T-helper 2 cell treated with Interferon-gamma antibody and Interleukin-4, amounts not matched to agents 5 μg/mL and 100 μg/mL, for 36 hours (primary cell): Measurements from ENCODE around the gene LRRC42.
A peak's percentile ranks its signal among the peaks of the same experiment; 100 is the strongest.

Experiments used
- DNase-seq: peaks from one replicate; pipeline ENCODE4 v3.0.0; 2021; ENCODE audit warnings: low spot score
- H3K27ac Mint-ChIP-seq: one replicate; pipeline ENCODE4 v1.8.0; 2021; ENCODE audit warnings: mild to moderate bottlenecking, mixed read lengths
- H3K27me3 Mint-ChIP-seq: one replicate; pipeline ENCODE4 v1.8.0; 2021; ENCODE audit warnings: low read depth, mixed read lengths
- H3K36me3 Mint-ChIP-seq: one replicate; pipeline ENCODE4 v1.8.0; 2021; ENCODE audit warnings: low read depth, mixed read lengths
- H3K4me1 Mint-ChIP-seq: one replicate; pipeline ENCODE4 v1.8.0; 2021; ENCODE audit warnings: low read depth, mixed read lengths
- H3K4me3 Mint-ChIP-seq: one replicate; pipeline ENCODE4 v1.8.0; 2022; ENCODE audit warnings: mild to moderate bottlenecking, moderate library complexity, mixed read lengths
- H3K9me3 Mint-ChIP-seq: one replicate; pipeline ENCODE4 v1.8.0; 2021; ENCODE audit warnings: mixed read lengths

The LRRC42 gene, protein sequence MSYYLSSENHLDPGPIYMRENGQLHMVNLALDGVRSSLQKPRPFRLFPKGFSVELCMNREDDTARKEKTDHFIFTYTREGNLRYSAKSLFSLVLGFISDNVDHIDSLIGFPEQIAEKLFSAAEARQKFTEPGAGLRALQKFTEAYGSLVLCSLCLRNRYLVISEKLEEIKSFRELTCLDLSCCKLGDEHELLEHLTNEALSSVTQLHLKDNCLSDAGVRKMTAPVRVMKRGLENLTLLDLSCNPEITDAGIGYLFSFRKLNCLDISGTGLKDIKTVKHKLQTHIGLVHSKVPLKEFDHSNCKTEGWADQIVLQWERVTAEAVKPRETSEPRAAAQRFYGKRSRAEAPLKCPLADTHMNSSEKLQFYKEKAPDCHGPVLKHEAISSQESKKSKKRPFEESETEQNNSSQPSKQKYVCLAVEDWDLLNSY

DNA sequence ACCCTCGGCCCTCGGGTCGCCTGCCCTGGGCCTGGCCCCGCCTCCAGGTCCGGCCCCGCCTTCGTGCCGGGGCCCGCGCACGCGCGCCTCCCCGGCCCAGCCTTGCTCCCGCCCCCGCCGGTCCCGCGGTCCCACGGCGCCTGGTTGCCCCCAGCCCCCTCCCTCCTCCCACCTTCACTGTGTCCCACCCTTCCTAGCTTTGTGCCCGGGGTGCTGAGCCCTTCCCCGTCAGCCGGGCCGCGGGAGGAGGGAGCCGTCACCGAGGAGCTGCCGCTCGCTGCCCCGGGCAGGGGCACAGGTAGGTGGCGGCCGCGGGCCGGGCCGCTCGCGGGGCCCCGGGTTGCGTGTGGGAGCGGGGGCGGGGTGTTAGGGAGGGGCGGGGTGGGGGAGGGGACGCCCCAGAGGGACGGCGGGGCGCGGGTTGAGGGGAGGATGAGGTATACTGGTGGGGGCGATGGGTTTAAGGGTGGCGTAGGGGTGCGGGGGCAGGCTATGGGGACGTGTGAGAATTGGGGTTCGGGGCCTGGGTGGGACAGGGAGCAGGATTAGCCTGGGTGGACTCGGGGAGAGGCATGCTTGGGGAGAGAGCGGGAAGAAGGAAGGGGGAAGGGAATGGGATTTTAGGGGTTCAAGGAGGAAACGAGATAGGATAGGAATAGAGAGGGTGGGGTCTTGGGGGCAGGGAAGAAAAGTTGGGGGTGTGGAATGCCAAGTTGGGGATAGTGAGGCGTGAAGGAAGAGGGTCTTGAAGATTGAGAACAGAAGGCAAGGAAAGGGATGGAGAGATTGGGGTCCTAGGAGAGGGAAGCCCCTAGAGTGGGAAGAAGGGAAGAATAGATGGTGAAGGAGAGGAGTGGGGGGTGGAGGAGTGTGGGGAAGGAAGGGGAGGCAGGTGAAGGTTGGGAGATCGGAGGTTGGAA lies at the start of gene LRRC42:
Gene LRRC42, plus strand, starts transcription at position 99 of the 920 bp plus-strand sequence. CDS start 5,650 bp downstream, outside the sequence.
- no peaks in the 10 kb centered on the region for H3K27me3 Mint-ChIP-seq
- peak within 1 kb of the TSS; percentile 98 for H3K4me3 Mint-ChIP-seq
- H3K4me1 Mint-ChIP-seq = peaks cover 44% of the 10 kb centered on the region
- peaks cover 12% of the 10 kb centered on the region for H3K36me3 Mint-ChIP-seq
- DNase-seq = no peak
- H3K9me3 Mint-ChIP-seq = no peaks in the 10 kb centered on the region
- peak within 1 kb of the TSS; percentile 95 for H3K27ac Mint-ChIP-seq

DNA sequence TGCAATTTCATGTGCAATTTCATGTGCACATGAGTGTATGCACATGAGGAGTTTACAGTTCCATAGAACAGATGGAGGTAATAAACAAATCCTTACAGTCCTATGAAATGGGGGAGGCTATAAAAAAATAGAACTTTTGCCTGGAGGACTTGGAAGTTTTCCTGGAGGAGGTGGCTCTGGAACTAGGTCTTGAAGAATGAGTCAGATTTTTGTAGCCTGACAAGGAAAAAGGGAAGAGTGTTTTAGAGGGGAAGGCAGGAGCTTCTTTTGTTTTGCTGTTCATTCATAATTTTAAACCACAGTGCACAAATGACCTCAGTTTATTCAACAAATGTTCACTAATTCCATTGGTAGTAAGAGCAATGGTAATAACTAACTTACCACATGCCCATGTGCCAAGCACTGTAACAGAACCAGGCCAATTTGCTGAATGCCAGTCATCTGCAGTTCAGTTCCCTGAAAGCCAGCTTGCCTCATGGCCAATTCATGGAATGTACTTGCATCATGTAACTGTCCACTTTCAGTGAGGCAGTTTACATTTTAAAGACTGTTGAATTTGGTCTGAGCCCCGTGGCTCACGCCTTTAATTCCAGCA lies 49.4 kb upstream of the LRRC42 start:
- Mint-ChIP-seq H3K27ac (no peak overlapping the region), H3K4me3 (no peak overlapping the region), H3K4me1 (peaks cover 13% of the 10 kb centered on the region), H3K27me3 (no peaks in the 10 kb centered on the region), H3K36me3 (no peaks in the 10 kb centered on the region), H3K9me3 (no peaks in the 10 kb centered on the region)
- no peak for DNase-seq

DNA sequence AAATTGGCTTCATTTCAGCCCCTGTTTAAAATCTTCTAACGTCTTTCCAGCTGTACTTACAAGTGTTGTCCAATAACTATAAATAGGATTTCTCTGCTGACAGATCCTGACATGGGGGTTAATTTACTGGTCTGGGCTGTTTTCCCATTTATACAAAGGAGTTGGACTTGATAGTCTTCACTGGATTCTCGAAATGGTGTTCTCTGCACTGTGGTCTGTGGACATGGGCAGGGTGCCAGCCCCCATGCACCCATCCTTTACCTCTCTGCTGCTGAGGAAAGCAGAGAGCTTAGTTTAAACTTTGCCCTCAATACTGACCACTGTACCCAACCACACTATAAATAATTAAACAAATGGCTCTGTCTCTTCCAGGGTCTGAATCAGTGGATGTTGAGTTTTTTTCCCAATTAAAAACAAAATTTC lies 46.9 kb upstream of the LRRC42 start:
- Mint-ChIP-seq H3K4me1 (peaks cover 9% of the 10 kb centered on the region), H3K4me3 (no peak overlapping the region), H3K27ac (no peak overlapping the region), H3K36me3 (no peaks in the 10 kb centered on the region), H3K27me3 (no peaks in the 10 kb centered on the region), H3K9me3 (no peaks in the 10 kb centered on the region)
- no peak for DNase-seq

DNA sequence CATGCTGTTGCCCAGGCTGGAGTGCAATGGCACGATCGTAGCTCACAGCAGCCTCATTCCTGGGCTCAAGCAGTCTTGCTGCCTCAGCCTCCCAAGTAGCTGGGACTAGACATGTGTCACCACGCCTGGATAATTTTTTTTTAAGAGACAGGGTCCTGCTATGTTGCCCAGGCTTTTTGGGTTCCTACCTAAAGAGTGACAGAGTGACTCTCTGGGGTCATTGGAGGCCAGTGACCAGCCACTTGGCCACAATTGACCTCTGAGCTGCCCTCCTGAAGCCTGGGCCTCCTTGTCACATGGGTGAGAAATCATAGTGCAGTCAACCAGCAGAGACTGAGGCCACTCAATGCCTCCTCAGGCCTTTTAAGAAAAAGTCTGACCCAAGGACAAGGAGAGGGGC lies 46.4 kb upstream of the LRRC42 start:
- peaks cover 9% of the 10 kb centered on the region for H3K4me1 Mint-ChIP-seq
- H3K27ac Mint-ChIP-seq = no peak overlapping the region
- no peaks in the 10 kb centered on the region for H3K27me3 Mint-ChIP-seq
- H3K9me3 Mint-ChIP-seq = no peaks in the 10 kb centered on the region
- DNase-seq = no peak
- H3K36me3 Mint-ChIP-seq = no peaks in the 10 kb centered on the region
- no peak overlapping the region for H3K4me3 Mint-ChIP-seq

DNA sequence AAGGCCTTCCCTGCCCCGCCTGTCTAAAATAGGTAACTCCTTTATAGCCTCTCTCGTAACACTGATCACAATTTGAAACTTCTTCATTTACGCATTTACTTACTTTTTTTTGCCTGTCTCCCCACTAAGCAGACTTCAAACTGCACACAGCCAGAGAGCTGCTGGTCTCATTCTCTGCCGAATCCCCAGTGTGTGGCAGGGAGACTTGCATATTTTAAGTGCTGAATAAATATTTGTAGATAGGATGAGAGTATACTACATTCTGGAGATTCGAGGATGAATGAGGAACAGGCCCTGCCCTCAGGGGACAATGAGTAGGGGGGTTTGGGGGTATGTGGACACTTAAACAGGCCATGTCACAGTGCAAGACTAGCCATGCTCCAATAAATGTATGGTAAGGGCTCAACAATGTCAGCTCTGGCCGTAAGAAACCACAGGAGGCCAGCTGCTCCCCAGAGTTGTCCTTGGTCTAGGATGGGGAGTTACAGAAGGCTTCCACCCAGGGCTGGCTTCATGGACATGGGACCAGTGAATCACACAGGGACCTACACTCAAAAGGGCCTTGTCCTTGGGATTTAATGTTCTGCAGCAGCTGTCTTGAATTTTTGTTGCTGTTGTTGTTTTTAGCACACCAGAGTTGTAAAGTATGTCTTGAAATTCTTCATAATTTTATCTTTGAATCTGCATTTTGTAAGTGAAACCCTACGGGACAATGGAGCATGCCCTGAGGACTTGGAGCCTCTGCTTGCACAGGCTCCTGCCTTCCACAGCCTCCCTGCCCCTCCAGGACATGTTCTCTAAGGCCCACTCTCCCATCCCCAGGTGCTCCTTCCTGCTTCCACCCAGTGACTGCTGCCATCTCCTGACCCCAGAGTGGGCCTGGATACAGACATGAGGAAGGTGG lies 43.7 kb upstream of the LRRC42 start:
- Mint-ChIP-seq H3K36me3 (no peaks in the 10 kb centered on the region), H3K27ac (no peak overlapping the region), H3K27me3 (no peaks in the 10 kb centered on the region), H3K4me1 (peaks cover 9% of the 10 kb centered on the region), H3K9me3 (no peaks in the 10 kb centered on the region), H3K4me3 (no peak overlapping the region)
- no peak for DNase-seq

DNA sequence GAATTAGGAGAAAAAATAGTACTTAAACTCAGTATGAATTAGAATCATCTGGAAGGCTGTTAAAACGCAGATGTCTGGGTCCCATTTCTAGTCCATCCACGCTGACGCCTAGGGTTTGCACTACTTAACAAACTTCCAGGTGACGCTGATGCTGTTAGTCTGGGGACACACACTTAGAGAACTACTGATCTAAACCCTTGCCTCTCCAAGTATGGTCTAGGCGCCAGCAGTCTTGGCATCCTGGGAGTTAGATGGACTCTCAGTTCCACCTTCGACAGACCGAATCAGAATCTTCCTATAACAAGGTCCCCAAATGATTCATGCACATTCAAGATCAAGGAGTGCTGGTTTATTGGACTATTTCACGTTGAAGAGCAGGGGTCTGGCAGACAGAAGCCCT lies 40.6 kb upstream of the LRRC42 start:
- Mint-ChIP-seq H3K27ac (no peak overlapping the region), H3K4me1 (peaks cover 7% of the 10 kb centered on the region), H3K36me3 (no peaks in the 10 kb centered on the region), H3K4me3 (no peak overlapping the region), H3K27me3 (no peaks in the 10 kb centered on the region), H3K9me3 (no peaks in the 10 kb centered on the region)
- no peak for DNase-seq

DNA sequence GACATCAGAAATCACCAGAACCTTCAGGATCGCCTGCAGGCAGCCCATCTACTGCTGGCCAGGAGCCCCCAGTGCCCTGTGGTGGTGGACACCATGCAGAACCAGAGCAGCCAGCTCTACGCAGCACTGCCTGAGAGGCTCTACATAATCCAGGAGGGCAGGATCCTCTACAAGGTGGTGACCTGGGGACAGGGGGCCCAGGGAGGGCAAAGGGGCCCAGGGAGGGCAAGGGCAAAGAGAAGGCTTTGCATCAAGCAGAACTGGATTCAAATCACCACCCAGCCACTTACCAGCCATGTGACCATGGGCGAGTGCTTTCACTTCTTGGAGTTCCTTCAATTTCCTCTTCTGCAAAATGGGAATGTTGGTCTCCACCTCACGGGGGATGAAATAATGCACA lies 40.0 kb upstream of the LRRC42 start:
- H3K27ac Mint-ChIP-seq = no peak overlapping the region
- H3K9me3 Mint-ChIP-seq = no peaks in the 10 kb centered on the region
- peaks cover 4% of the 10 kb centered on the region for H3K4me1 Mint-ChIP-seq
- no peaks in the 10 kb centered on the region for H3K27me3 Mint-ChIP-seq
- H3K4me3 Mint-ChIP-seq = no peak overlapping the region
- no peak for DNase-seq
- no peaks in the 10 kb centered on the region for H3K36me3 Mint-ChIP-seq

DNA sequence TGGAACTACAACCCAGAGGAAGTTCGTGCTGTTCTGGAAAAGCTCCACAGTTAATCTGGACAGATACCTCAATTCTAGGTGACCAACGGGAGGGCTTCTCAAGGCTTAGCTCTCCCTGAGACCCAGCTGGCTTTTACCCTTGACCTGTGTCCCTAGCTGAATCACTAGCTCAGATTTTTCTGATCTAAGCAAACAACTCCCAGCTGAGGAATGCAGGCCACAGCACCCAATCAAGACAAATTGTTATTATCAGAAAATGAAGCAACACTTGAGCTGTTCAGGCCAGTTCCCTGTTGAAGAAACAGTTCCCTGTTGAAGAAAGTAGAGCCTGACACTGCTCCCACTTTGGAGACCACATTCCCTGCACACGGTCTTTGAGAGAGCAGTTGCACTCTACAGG lies 36.2 kb upstream of the LRRC42 start:
- no peak overlapping the region for H3K27ac Mint-ChIP-seq
- peaks cover 10% of the 10 kb centered on the region for H3K36me3 Mint-ChIP-seq
- H3K27me3 Mint-ChIP-seq = no peaks in the 10 kb centered on the region
- H3K4me1 Mint-ChIP-seq = no peaks in the 10 kb centered on the region
- DNase-seq = no peak
- H3K4me3 Mint-ChIP-seq = no peak overlapping the region
- no peaks in the 10 kb centered on the region for H3K9me3 Mint-ChIP-seq

DNA sequence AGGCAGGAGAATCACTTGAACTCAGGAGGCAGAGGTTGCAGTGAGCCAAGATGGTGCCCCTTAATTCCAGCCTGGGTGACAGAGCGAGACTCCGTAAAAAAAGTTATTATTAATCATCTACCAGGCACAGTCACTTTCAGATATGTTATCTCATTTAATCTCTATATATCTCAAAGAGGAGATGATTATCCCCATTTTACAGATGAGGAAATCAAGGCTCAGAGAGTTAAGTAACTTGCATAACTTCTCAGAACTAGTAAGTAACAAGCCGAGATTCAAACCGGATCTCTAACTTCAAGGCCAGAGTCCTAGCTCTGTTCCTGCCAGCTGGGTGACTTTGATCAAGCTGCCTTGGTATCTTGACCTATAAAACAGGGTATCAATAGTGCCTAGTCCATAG lies 34.7 kb upstream of the LRRC42 start:
- no peak overlapping the region for H3K27ac Mint-ChIP-seq
- no peaks in the 10 kb centered on the region for H3K27me3 Mint-ChIP-seq
- H3K9me3 Mint-ChIP-seq = no peaks in the 10 kb centered on the region
- no peak for DNase-seq
- H3K4me3 Mint-ChIP-seq = no peak overlapping the region
- H3K36me3 Mint-ChIP-seq = peaks cover 20% of the 10 kb centered on the region
- peaks cover 10% of the 10 kb centered on the region for H3K4me1 Mint-ChIP-seq

DNA sequence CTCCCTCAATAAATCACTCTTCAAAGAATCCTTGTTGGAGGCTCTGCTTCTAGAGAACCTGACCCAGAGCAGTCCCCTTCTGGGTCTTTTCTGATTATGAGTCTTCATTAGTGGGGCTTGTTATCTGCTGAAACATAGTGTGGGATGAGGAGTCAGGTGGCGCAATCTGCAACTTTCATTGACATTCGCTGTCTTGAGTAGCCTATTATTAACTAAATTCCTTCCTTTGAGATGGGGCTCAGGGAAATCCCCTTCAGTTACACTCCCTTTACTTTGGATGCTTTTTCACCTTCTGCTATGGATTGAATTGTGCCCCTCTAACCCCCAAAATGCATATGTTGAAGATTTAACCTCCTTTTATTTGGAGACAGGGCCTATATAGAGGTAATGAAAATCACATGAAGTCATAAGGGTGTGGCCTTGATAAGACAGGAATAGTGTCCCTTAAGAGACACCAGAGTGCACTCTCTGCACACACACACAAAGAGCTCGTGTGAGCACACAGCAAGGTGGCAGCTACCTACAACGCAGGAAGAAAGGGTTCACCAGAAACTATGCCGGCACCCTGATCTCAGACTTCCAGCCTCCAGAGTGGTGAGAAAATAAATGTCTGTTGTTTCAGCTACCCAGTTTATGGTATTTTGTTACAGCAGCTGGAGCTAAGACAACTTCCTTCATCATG lies 32.7 kb upstream of the LRRC42 start:
- no peak for DNase-seq
- peaks cover 18% of the 10 kb centered on the region for H3K4me1 Mint-ChIP-seq
- no peaks in the 10 kb centered on the region for H3K9me3 Mint-ChIP-seq
- H3K4me3 Mint-ChIP-seq = no peak overlapping the region
- no peak overlapping the region for H3K27ac Mint-ChIP-seq
- H3K36me3 Mint-ChIP-seq = peaks cover 29% of the 10 kb centered on the region
- H3K27me3 Mint-ChIP-seq = no peaks in the 10 kb centered on the region

DNA sequence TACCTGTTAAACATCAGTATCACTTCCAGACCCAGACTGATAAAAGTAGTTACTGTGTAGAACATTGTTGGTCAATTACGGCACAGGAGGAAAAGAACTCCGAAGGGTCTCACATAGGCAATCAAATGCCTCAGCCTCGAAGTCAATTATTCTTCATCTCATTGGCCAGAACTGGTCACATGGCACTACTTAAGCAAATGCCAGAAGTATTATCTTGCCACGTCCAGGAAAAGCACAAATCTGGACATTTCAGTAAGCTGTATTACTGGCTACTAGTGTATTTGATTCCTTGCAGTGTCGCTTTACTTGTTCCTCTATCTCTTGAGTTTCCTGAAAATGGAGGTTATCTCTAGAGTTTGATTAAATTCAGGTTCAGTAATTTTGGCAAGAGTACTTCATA lies 27.8 kb upstream of the LRRC42 start:
- no peaks in the 10 kb centered on the region for H3K27me3 Mint-ChIP-seq
- no peaks in the 10 kb centered on the region for H3K9me3 Mint-ChIP-seq
- H3K27ac Mint-ChIP-seq = peak overlapping the region; percentile 79
- no peak overlapping the region for H3K4me3 Mint-ChIP-seq
- peaks cover 38% of the 10 kb centered on the region for H3K4me1 Mint-ChIP-seq
- H3K36me3 Mint-ChIP-seq = peaks cover 38% of the 10 kb centered on the region
- no peak for DNase-seq

DNA sequence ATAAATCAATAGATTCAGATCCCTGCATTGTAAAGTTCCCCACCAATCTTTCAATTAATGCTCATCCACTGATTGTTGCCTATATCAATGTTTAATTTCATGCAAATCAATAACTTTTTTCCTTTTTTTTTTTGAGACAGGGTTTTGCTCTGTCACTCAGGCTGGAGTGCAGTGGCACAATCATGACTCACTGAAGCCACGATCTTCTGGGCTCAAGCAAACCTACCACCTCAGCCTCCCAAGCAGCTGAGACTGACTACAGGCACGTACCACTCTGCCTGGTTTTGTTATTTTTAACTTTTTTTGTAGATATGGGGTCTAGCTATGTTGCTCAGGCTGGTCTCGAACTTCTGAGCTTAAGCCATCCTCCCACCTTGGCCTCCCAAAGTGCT lies 26.5 kb upstream of the LRRC42 start:
- peaks cover 38% of the 10 kb centered on the region for H3K4me1 Mint-ChIP-seq
- H3K9me3 Mint-ChIP-seq = no peaks in the 10 kb centered on the region
- H3K27me3 Mint-ChIP-seq = no peaks in the 10 kb centered on the region
- DNase-seq = no peak
- H3K36me3 Mint-ChIP-seq = peaks cover 42% of the 10 kb centered on the region
- peak overlapping the region; percentile 79 for H3K27ac Mint-ChIP-seq
- H3K4me3 Mint-ChIP-seq = peak overlapping the region; percentile 52

DNA sequence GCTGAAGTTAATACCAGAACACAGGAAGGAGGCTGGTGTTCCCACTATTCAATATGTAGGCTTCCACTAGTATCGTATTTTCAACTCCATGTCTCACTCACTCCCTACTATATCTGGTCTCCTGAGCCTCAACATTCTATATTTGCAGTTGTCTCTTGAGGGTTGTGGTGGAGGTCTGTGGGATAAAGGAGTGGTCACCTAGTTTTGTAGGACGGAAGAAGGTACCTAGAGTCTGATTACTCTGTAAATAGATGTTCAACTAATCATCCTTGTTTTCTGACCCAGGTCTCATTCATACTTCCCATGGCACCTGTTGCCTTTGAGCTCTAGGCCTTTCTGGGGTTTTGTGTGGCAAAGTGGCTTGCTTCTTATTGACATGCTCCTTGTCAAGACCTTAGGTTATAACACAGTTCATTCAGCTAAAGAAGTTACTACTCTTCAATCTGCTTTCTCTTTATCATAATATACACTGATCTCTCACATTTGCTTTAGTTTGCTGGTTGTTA lies 18.7 kb upstream of the LRRC42 start:
- no peak overlapping the region for H3K27ac Mint-ChIP-seq
- H3K4me3 Mint-ChIP-seq = no peak overlapping the region
- no peak for DNase-seq
- H3K36me3 Mint-ChIP-seq = peaks cover 55% of the 10 kb centered on the region
- no peaks in the 10 kb centered on the region for H3K27me3 Mint-ChIP-seq
- H3K4me1 Mint-ChIP-seq = peaks cover 7% of the 10 kb centered on the region
- peaks cover 7% of the 10 kb centered on the region for H3K9me3 Mint-ChIP-seq
